PC-3 (cell line): ENCODE results near the gene DIMT1. TPM values are rescaled to one million over a fixed set of nuclear protein-coding genes. Genes with fewer than 3 reads are reported as not detected.

ENCODE experiments used
- ATAC-seq: fragments of 200-7000 bp; cut with Tn5 transposase; 2 replicates; pipeline ENCODE4 v1.9.1; 2020; ENCODE audit warnings: mild to moderate bottlenecking, moderate library complexity
- BruUV-seq: library from RNA; stranded (reverse); fragments of 400-500 nt; replicated peaks from 2 replicates; lab custom pipeline; 2021; lab: Mats Ljungman, UMichigan
- CTCF ChIA-PET: fragments of 300-600 bp; sonication (Branson Sonifier 250); formaldehyde crosslinking; loops from one replicate; lab custom pipeline; 2022; ENCODE audit warnings: antibody characterized with exemption; lab: Charles Lee
- POLR2A ChIA-PET: fragments of 300-600 bp; sonication (Branson Sonifier 250); formaldehyde crosslinking; loops from one replicate; lab custom pipeline; 2022; ENCODE audit warnings: antibody characterized with exemption; ENCODE audit not compliant: unreplicated experiment; lab: Charles Lee
- DNase-seq: peaks from one replicate; pipeline ENCODE4 v3.0.0-alpha.2; 2015
- H2AFZ ChIP-seq: fragments of 300-600 bp; sonication (generic); 2 replicates; pipeline ENCODE4 v1.6.0; 2016; ENCODE audit warnings: antibody characterized with exemption, low read length
- H3F3A ChIP-seq: fragments of 300-600 bp; sonication (generic); one replicate; pipeline ENCODE4 v1.6.0; 2017; ENCODE audit warnings: antibody characterized with exemption, low read length, control low read depth, mild to moderate bottlenecking; ENCODE audit not compliant: unreplicated experiment
- H3K27ac ChIP-seq: fragments of 300-600 bp; sonication (generic); 2 replicates; pipeline ENCODE4 v1.5.1; 2016; ENCODE audit warnings: mild to moderate bottlenecking, low read length
- H3K27me3 ChIP-seq: fragments of 300-600 bp; sonication (generic); 2 replicates; pipeline ENCODE4 v1.6.1; 2016; ENCODE audit warnings: low read length, mixed read lengths
- H3K36me3 ChIP-seq: fragments of 300-600 bp; sonication (generic); 2 replicates; pipeline ENCODE4 v1.6.1; 2016; ENCODE audit warnings: low read depth, mixed run types, low read length, mixed read lengths
- H3K4me1 ChIP-seq: fragments of 300-600 bp; sonication (generic); 2 replicates; pipeline ENCODE4 v1.5.1; 2016; ENCODE audit warnings: low read length; ENCODE audit not compliant: insufficient read depth
- H3K4me2 ChIP-seq: fragments of 300-600 bp; sonication (generic); 2 replicates; pipeline ENCODE4 v1.6.0; 2016; ENCODE audit warnings: low read length
- H3K4me3 ChIP-seq: fragments of 300-600 bp; sonication (generic); 2 replicates; pipeline ENCODE4 v1.5.1; 2016; ENCODE audit warnings: mild to moderate bottlenecking, low read length, mixed read lengths
- H3K79me2 ChIP-seq: fragments of 300-600 bp; sonication (generic); 2 replicates; pipeline ENCODE4 v1.6.1; 2017; ENCODE audit warnings: low read length, mixed read lengths
- H3K9ac ChIP-seq: fragments of 300-600 bp; sonication (generic); 2 replicates; pipeline ENCODE4 v1.6.0; 2016; ENCODE audit warnings: mild to moderate bottlenecking, low read length
- H3K9me2 ChIP-seq: fragments of 300-600 bp; sonication (generic); replicated peaks from 2 replicates; pipeline ENCODE4 v1.6.1; 2016; ENCODE audit warnings: mixed run types, low read length, mixed read lengths
- H3K9me3 ChIP-seq: fragments of 300-600 bp; sonication (generic); 2 replicates; pipeline ENCODE4 v1.6.1; 2016; ENCODE audit warnings: low read length, mixed read lengths
- H4K20me1 ChIP-seq: fragments of 300-600 bp; sonication (generic); 2 replicates; pipeline ENCODE4 v1.6.1; 2016; ENCODE audit warnings: low read length, mixed read lengths
- EZH2 ChIP-seq: fragments of 300-600 bp; sonication (generic); IDR thresholded peaks from one replicate; pipeline ENCODE4 v1.6.1; 2017; ENCODE audit warnings: antibody characterized with exemption, mild to moderate bottlenecking, low read length; ENCODE audit not compliant: unreplicated experiment
- EZH2phosphoT487 ChIP-seq: fragments of 300-600 bp; sonication (generic); IDR thresholded peaks from 2 replicates; pipeline ENCODE4 v1.6.1; 2018; ENCODE audit warnings: mild to moderate bottlenecking, antibody characterized with exemption, low read length, borderline replicate concordance
- intact Hi-C: fragments of 100-400 bp; cut with micrococcal nuclease; formaldehyde crosslinking; loops from 2 replicates; pipeline ENCODE4 v1.9.0; 2023
- total RNA-seq: library from RNA; depleted of rRNA; stranded (reverse); fragments of >200 nt; gene quantifications from 2 replicates; pipeline ENCODE4 v1.2.3, GENCODE V29; 2014
- TF ChIP-seq, protein P1 (sequence below): fragments of 300-600 bp; sonication (generic); conservative IDR thresholded peaks from 2 replicates; pipeline ENCODE4 v1.5.1; 2017; ENCODE audit warnings: antibody characterized with exemption, low read depth, mild to moderate bottlenecking, low read length

DIMT1 gene
- total RNA-seq, 1 experiment from 2014 or later: 59.8 TPM

DNA sequence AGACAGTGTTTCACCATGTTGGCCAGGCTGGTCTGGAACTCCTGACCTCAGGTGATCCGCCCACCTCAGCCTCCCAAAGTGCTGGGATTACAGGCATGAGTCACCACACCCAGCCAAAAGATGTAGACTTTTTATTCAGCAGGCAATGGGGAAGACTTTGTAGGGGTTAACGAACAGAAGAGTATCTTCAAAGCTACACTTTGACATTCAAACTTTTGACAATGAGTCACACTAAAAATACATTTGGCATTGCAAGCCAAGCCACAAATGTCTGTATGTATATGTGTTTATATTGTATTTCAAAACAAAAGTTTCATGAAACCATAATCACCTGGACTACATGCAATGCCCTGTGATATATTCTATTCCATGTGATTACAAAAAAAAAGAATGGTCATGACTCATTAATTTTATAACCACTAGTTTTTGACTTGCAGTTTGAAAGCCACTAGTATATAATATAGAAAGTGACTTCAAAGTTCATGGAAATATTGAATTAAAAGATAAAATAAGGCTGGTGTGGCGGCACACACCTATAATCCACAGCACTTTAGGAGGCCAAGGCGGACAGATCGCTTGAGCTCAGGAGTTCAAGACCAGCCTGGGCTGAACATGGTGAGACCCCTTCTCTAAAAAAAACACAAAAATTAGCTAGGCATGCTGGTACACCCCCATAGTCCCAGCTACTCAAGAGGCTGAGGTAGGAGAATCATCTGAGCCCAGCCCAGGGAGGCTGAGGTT lies 8.3 kb downstream of the DIMT1 start:
- ChIA-PET POLR2A (no interaction called here), CTCF (no interaction called here)
- ATAC-seq: peak; percentile 90
- no peaks in the 10 kb centered on the region for H3F3A ChIP-seq
- intact Hi-C loops: no loop called here
- peak; percentile 71 for DNase-seq
- BruUV-seq: no TSS peak
- no peaks in the 10 kb centered on the region for H4K20me1 ChIP-seq
- 0 out of 2 replicates have a peak, but pooled peaks cover 1% of the 10 kb centered on the region for H3K79me2 ChIP-seq
- 0 out of 2 replicates have a peak overlapping the region, but pooled peaks have one; percentile 12 for H3K27ac ChIP-seq
- H3K9me2 ChIP-seq: no peaks in the 10 kb centered on the region
- H3K36me3 ChIP-seq: peaks cover 57% of the 10 kb centered on the region
- H3K4me3 ChIP-seq: no peak overlapping the region
- H3K4me2 ChIP-seq: no peak overlapping the region
- TF ChIP-seq, protein P1, sequence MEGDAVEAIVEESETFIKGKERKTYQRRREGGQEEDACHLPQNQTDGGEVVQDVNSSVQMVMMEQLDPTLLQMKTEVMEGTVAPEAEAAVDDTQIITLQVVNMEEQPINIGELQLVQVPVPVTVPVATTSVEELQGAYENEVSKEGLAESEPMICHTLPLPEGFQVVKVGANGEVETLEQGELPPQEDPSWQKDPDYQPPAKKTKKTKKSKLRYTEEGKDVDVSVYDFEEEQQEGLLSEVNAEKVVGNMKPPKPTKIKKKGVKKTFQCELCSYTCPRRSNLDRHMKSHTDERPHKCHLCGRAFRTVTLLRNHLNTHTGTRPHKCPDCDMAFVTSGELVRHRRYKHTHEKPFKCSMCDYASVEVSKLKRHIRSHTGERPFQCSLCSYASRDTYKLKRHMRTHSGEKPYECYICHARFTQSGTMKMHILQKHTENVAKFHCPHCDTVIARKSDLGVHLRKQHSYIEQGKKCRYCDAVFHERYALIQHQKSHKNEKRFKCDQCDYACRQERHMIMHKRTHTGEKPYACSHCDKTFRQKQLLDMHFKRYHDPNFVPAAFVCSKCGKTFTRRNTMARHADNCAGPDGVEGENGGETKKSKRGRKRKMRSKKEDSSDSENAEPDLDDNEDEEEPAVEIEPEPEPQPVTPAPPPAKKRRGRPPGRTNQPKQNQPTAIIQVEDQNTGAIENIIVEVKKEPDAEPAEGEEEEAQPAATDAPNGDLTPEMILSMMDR: no peak
- no peak for TF ChIP-seq EZH2
- TF ChIP-seq EZH2phosphoT487: no peak
- no peaks in the 10 kb centered on the region for H3K27me3 ChIP-seq
- no peak overlapping the region for H2AFZ ChIP-seq
- peaks cover 4% of the 10 kb centered on the region; the same call in 1 of the 2 replicates for H3K4me1 ChIP-seq
- no peak overlapping the region for H3K9ac ChIP-seq
- H3K9me3 ChIP-seq: no peaks in the 10 kb centered on the region

GRCh38 chr5:62386824-62387223 lies 16.9 kb downstream of the DIMT1 start:
- no peak overlapping the region for H3K4me3 ChIP-seq
- H3K4me2 ChIP-seq: no peak overlapping the region
- no peaks in the 10 kb centered on the region for H3K27me3 ChIP-seq
- H3K79me2 ChIP-seq: no peaks in the 10 kb centered on the region
- H3K9ac ChIP-seq: no peak overlapping the region
- H3K36me3 ChIP-seq: peaks cover 54% of the 10 kb centered on the region
- H4K20me1 ChIP-seq: no peaks in the 10 kb centered on the region
- no peaks in the 10 kb centered on the region for H3K9me2 ChIP-seq
- ChIA-PET POLR2A (no interaction called here), CTCF (no interaction called here)
- intact Hi-C loops: no loop called here
- no peak overlapping the region for H3K27ac ChIP-seq
- no peak for TF ChIP-seq EZH2
- TF ChIP-seq EZH2phosphoT487: no peak
- TF ChIP-seq, protein P1: no peak
- no TSS peak for BruUV-seq
- DNase-seq (no peak), ATAC-seq (no peak)
- no peaks in the 10 kb centered on the region for H3F3A ChIP-seq
- no peak overlapping the region for H2AFZ ChIP-seq
- no peaks in the 10 kb centered on the region for H3K9me3 ChIP-seq
- peaks cover 31% of the 10 kb centered on the region for H3K4me1 ChIP-seq

DNA sequence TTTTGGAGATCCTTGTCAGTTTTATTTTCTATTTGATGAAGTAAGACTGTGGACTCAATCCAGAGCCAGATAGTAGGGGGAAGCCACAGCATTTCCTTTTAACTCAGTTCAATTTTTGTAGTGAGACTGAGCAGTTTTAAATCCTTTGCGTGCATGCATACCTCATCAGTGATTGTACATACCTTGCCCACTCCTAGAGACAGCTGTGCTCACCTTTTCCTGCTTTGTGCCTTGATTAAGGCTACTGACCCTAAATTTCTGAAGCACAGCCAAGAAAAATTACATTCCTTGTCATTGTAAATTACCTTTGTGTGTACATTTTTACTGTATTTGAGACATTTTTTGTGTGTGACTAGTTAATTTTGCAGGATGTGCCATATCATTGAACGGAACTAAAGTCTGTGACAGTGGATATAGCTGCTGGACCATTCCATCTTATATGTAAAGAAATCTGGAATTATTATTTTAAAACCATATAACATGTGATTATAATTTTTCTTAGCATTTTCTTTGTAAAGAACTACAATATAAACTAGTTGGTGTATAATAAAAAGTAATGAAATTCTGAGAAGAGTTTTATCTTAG lies 17.8 kb downstream of the DIMT1 start:
- H3K9me2 ChIP-seq: no peaks in the 10 kb centered on the region
- no peaks in the 10 kb centered on the region for H3K9me3 ChIP-seq
- no peak overlapping the region for H3K4me3 ChIP-seq
- peak overlapping the region; percentile 65 for H3K4me2 ChIP-seq
- H4K20me1 ChIP-seq: no peaks in the 10 kb centered on the region
- peak; percentile 87 for ATAC-seq
- intact Hi-C loops: no loop called here
- TF ChIP-seq, protein P1: no peak
- TF ChIP-seq EZH2phosphoT487 (no peak), EZH2 (no peak)
- peaks cover 31% of the 10 kb centered on the region for H3K4me1 ChIP-seq
- no peaks in the 10 kb centered on the region for H3K27me3 ChIP-seq
- POLR2A ChIA-PET: interaction anchor here (1.2 kb wide), 1 partner anchor 18 kb away, joined by 9 read pairs; the partner anchor contains the start of gene DIMT1
- no peaks in the 10 kb centered on the region for H3F3A ChIP-seq
- peak overlapping the region; percentile 82 for H3K27ac ChIP-seq
- no peak overlapping the region for H2AFZ ChIP-seq
- no TSS peak for BruUV-seq
- CTCF ChIA-PET: no interaction called here
- H3K9ac ChIP-seq: peak overlapping the region; percentile 23
- DNase-seq: peak; percentile 78
- H3K79me2 ChIP-seq: no peaks in the 10 kb centered on the region
- H3K36me3 ChIP-seq: peaks cover 47% of the 10 kb centered on the region
